HuH-7 (cell line): ENCODE results near the gene OR4M1.
A peak's percentile ranks its signal among the peaks of the same experiment; 100 is the strongest.
"Not testable (repeated sequence)": the region's sequence is repeated elsewhere in the genome, so short reads cannot be mapped to it uniquely, and the experiment has no call there.

Experiments used
- DNase-seq: peaks from one replicate; pipeline ENCODE4 v3.0.0; 2011; ENCODE audit warnings: low spot score

OR4M1 gene

GRCh38 chr14:19773204-19773603, at the start of gene OR4M1:
OR4M1 (plus strand) TSS chr14:19773504; CDS start chr14:19780323, 6,819 bp downstream.
- not testable (repeated sequence) for DNase-seq

- DNase-seq, result no peak
Observed at GRCh38 chr14:19729359-19729758, 43.9 kb upstream of the OR4M1 start.

- no peak for DNase-seq
Observed at GRCh38 chr14:19729763-19730162, 43.5 kb upstream of the OR4M1 start.

GRCh38 chr14:19733893-19734292, 39.4 kb upstream of the OR4M1 start:
- not testable (repeated sequence) for DNase-seq

GRCh38 chr14:19743256-19743655, 30.0 kb upstream of the OR4M1 start, which contains the start of gene OR4Q3:
OR4Q3 (plus strand) TSS chr14:19743571.
- DNase-seq, result no peak

- not testable (repeated sequence) for DNase-seq
Observed at GRCh38 chr14:19752316-19752715, 21.0 kb upstream of the OR4M1 start.

GRCh38 chr14:19754172-19754571, 19.1 kb upstream of the OR4M1 start:
- DNase-seq, result no peak

- DNase-seq, result not testable (repeated sequence)
Observed at GRCh38 chr14:19771491-19771890, 1.8 kb upstream of the OR4M1 start.

- DNase-seq, result no peak
Observed at GRCh38 chr14:19771895-19772430, 1.3 kb upstream of the OR4M1 start.

- DNase-seq, result not testable (repeated sequence)
Observed at GRCh38 chr14:19772454-19772853, 850 bp upstream of the OR4M1 start.

- no peak for DNase-seq
Observed at GRCh38 chr14:19775587-19775986, 2.3 kb downstream of the OR4M1 start.

GRCh38 chr14:19785848-19786247, 12.5 kb downstream of the OR4M1 start:
- not testable (repeated sequence) for DNase-seq

- DNase-seq, result not testable (repeated sequence)
Observed at GRCh38 chr14:19787318-19787717, 14.0 kb downstream of the OR4M1 start.

- DNase-seq, result not testable (repeated sequence)
Observed at GRCh38 chr14:19788150-19788549, 14.8 kb downstream of the OR4M1 start.

- DNase-seq, result peak; percentile 6
Observed at GRCh38 chr14:19796520-19797108, 23.3 kb downstream of the OR4M1 start.

- no peak for DNase-seq
Observed at GRCh38 chr14:19799880-19800279, 26.6 kb downstream of the OR4M1 start.

- DNase-seq, result no peak
Observed at GRCh38 chr14:19800282-19801117, 27.2 kb downstream of the OR4M1 start.

- DNase-seq, result no peak
Observed at GRCh38 chr14:19801118-19801464, 27.8 kb downstream of the OR4M1 start.

GRCh38 chr14:19803470-19803869, 30.2 kb downstream of the OR4M1 start, which contains the start of gene OR4N2:
OR4N2 (plus strand) TSS chr14:19803770; CDS start chr14:19827449, 23,679 bp downstream.
- DNase-seq, result not testable (repeated sequence)

- DNase-seq, result not testable (repeated sequence)
Observed at GRCh38 chr14:19813171-19813920, 40.0 kb downstream of the OR4M1 start.

- not testable (repeated sequence) for DNase-seq
Observed at GRCh38 chr14:19819879-19820278, 46.6 kb downstream of the OR4M1 start.

GRCh38 chr14:19821016-19821415, 47.7 kb downstream of the OR4M1 start:
- DNase-seq, result not testable (repeated sequence)
